Activated T-cell treated with anti-CD3 and anti-CD28 coated beads, Interleukin-2, amount 50 U/mL, for 4 hours (primary cell): ENCODE data around the gene SFMBT2. TPM values are rescaled to one million over a fixed set of nuclear protein-coding genes. Genes with fewer than 3 reads are reported as not detected.

Source experiments
- ATAC-seq, 2 donors: fragments of 200-7000 bp; cut with Tn5 transposase; one replicate each; pipeline ENCODE4 v1.10.0; 2021
- DNase-seq: peaks from one replicate; pipeline ENCODE4 v3.0.0-alpha.2; 2020
- H3K27me3 Mint-ChIP-seq: one replicate; pipeline ENCODE4 v1.8.0; 2021; ENCODE audit warnings: low read depth, mixed read lengths
- H3K36me3 Mint-ChIP-seq: one replicate; pipeline ENCODE4 v1.8.0; 2022; ENCODE audit warnings: mixed read lengths; ENCODE audit not compliant: insufficient read depth
- H3K4me1 Mint-ChIP-seq: one replicate; pipeline ENCODE4 v1.8.0; 2021; ENCODE audit warnings: low read depth, mixed read lengths
- H3K4me3 Mint-ChIP-seq: one replicate; pipeline ENCODE4 v1.8.0; 2021; ENCODE audit warnings: mild to moderate bottlenecking, moderate library complexity, mixed read lengths
- H3K9me3 Mint-ChIP-seq: one replicate; pipeline ENCODE4 v1.8.0; 2021; ENCODE audit warnings: mixed read lengths
- total RNA-seq, 3 donors: library from RNA; stranded (reverse); gene quantifications; one replicate each; pipeline ENCODE4 v1.2.1, GENCODE V29; 2021

The SFMBT2 gene
- total RNA-seq, 3 donors from 2014 or later, result 16.4 to 22.0 (median 20.6) TPM

DNA sequence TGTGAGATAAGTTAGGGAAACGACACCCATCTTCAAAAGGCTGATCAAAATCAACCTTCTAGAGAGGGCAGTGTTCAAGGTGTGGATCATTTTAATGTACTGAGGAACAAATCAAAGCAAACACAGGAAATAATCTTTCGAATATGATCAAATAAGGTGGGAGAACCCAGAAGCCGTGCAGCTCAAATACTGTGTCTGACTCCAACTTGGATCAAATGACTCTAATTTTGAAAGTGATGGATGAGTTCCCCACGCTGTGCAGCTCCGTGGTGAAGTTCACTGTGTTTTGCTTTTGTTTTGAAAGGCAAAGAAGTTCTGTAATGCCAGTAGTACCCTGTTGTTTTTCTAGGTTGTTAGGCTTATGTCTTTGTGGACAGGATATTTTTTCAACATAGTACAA is 250.9 kb downstream of the SFMBT2 start:
- Mint-ChIP-seq H3K4me1 (peaks cover 31% of the 10 kb centered on the region), H3K27me3 (no peaks in the 10 kb centered on the region), H3K9me3 (no peaks in the 10 kb centered on the region), H3K4me3 (no peak overlapping the region), H3K36me3 (peaks cover 46% of the 10 kb centered on the region)
- ATAC-seq (peak; percentile 41 to 80), DNase-seq (no peak)

DNA sequence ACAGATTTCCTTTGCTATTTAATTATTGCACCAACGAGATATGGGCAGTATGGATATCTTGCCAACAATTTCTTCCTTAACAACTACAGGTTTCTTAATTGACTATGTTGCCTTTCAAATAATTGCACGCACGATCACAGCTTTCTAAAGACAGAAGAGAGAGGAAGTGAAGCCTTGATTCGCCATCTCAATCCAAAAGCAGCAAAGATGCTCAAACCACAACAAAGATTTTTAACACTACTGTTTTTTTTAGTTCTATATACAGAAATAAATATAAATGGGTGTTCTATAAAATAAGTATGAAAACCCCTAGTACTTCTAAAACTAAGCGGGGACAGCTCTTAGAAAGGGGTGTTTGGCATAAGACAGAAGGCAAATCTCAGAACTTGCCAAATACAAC is 251.3 kb downstream of the SFMBT2 start:
- H3K4me1 Mint-ChIP-seq, result peaks cover 31% of the 10 kb centered on the region
- no peak for ATAC-seq
- no peaks in the 10 kb centered on the region for H3K27me3 Mint-ChIP-seq
- no peak for DNase-seq
- H3K36me3 Mint-ChIP-seq, result peaks cover 44% of the 10 kb centered on the region
- no peaks in the 10 kb centered on the region for H3K9me3 Mint-ChIP-seq
- H3K4me3 Mint-ChIP-seq, result no peak overlapping the region

DNA sequence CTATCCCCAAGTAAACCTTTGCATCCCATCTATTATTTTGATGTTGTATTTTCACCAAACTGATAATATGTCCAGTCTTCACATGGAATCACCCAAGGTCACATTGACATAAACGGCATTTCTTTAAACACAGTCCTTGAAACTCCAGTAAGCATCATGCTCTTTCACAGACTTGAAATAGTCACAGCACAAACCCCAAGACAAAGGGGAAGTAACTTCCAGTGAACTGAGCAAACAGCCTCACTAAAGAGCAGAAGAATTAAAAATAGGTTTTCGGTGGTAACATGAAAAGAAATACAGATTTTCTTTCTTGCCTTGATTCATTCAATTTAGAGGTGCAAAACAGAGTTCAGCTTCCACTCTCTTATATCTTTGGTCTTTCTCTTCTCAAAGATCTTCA is 253.7 kb downstream of the SFMBT2 start:
- Mint-ChIP-seq H3K4me1 (peaks cover 31% of the 10 kb centered on the region), H3K36me3 (peaks cover 30% of the 10 kb centered on the region)
- ATAC-seq, result no peak

DNA sequence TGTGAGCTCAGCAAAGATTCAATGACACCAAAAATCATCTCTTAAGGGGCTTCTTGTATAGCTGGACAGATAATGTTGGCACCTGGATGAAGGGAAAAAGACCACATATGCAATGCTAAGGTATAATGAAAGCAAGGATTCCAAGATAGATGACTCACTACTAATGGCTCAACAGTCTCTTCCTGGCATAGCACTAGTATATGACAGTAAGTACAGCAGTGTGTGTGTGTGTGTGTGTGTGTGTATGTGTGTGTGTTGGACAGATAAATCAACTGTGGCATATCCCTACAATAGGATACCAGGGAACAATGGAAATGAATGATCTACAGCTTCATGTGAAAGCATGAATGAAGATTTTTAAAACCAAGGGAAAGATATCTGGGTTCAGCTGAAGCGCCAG is 257.1 kb downstream of the SFMBT2 start:
- H3K9me3 Mint-ChIP-seq, result no peaks in the 10 kb centered on the region
- ATAC-seq, result no peak

More for the DNA sequence above, 253.7 kb downstream of the SFMBT2 start:
- Mint-ChIP-seq H3K9me3 (no peaks in the 10 kb centered on the region), H3K4me3 (no peak overlapping the region), H3K27me3 (no peaks in the 10 kb centered on the region)
- DNase-seq, result no peak

DNA sequence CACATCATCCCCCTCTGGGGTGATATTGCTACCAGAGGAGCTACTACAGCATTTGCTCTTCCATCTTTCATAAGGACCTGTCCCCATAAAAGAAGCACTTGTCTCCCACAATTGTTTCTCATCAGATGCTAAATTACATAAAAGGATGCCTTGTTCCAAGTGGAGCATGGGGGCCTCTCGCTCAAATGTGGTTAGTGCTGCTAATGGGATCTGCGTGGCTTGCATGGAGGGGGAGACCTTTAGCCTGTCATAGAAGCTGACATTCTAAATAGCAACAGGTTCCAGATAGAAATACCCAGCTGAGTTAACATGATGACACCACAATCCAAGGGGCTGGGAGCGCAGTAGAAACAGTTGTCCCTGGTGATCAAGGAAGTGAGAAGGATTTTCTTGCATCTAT is 257.9 kb downstream of the SFMBT2 start:
- H3K27me3 Mint-ChIP-seq, result peaks cover 8% of the 10 kb centered on the region
- no peaks in the 10 kb centered on the region for H3K9me3 Mint-ChIP-seq
- peaks cover 9% of the 10 kb centered on the region for H3K4me1 Mint-ChIP-seq
- no peak overlapping the region for H3K4me3 Mint-ChIP-seq
- peaks cover 9% of the 10 kb centered on the region for H3K36me3 Mint-ChIP-seq
- ATAC-seq (no peak), DNase-seq (no peak)

More for the DNA sequence above, 257.1 kb downstream of the SFMBT2 start:
- no peak overlapping the region for H3K4me3 Mint-ChIP-seq
- H3K27me3 Mint-ChIP-seq, result peaks cover 3% of the 10 kb centered on the region
- peaks cover 12% of the 10 kb centered on the region for H3K4me1 Mint-ChIP-seq
- no peak for DNase-seq
- H3K36me3 Mint-ChIP-seq, result peaks cover 9% of the 10 kb centered on the region

DNA sequence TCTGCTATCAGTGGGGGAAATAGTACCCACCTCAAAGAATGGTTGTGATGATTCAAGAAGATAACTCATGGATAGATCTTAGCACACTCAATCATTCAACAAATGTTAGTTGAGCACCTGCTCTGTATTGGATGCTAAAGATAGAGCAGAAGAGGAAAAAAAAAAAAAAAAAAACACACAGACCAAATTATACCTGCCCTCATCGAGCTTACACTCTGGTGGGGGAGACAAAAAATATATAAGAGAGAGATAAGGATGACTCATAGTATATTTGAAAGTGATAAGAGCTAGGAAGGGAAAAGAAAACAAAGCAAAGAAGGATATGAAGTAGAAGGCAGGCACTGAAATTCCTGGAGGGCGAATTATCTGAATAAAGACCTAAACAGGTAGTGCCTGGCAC is 258.5 kb downstream of the SFMBT2 start:
- peaks cover 6% of the 10 kb centered on the region for H3K36me3 Mint-ChIP-seq
- ATAC-seq (no peak), DNase-seq (no peak)
- H3K4me3 Mint-ChIP-seq, result no peak overlapping the region
- peaks cover 5% of the 10 kb centered on the region for H3K4me1 Mint-ChIP-seq
- peaks cover 8% of the 10 kb centered on the region for H3K27me3 Mint-ChIP-seq
- no peaks in the 10 kb centered on the region for H3K9me3 Mint-ChIP-seq

DNA sequence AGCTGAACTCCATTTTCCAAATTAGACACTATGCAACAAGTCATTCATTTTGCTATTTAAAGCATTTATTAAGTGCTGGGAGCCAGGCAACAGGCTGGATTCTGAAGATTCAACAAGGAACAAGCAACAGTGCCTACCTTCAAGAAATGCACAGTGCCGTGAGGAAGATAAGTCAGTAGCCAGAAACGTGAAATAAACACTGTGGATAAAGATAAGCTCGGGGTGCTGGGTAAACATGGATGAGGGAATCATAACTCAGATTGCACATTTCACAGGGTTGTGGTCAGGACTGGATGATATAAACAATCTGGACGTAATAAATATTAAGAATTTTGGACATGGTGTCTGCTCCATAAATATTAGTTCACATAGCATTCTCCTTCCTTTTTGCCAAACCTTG is 259.3 kb downstream of the SFMBT2 start:
- H3K9me3 Mint-ChIP-seq, result no peaks in the 10 kb centered on the region
- H3K27me3 Mint-ChIP-seq, result peaks cover 15% of the 10 kb centered on the region
- H3K4me1 Mint-ChIP-seq, result no peaks in the 10 kb centered on the region
- no peak overlapping the region for H3K4me3 Mint-ChIP-seq
- no peak for ATAC-seq
- H3K36me3 Mint-ChIP-seq, result peaks cover 2% of the 10 kb centered on the region
- DNase-seq, result no peak

DNA sequence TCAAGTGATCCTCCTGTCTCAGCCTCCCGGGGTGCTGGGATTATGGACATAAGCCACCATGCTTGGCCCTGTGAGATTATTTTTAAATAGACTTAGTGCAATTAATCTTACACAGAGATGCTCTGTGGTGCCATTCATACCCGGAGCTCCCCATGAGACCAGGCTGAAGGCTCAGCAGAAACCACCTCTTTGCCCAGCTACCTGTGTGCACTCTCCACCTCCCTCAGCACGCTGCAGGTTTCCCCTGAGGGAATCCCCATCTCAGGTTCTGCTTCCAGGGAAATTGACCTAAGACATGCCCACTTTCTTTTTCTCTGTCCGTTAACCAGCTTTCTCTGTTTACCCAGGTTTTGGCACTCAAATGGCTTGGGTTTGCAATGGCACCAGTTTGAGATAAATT is 260.5 kb downstream of the SFMBT2 start:
- ATAC-seq, result no peak
- Mint-ChIP-seq H3K9me3 (no peaks in the 10 kb centered on the region), H3K4me1 (no peaks in the 10 kb centered on the region), H3K36me3 (peaks cover 2% of the 10 kb centered on the region), H3K27me3 (peaks cover 16% of the 10 kb centered on the region), H3K4me3 (no peak overlapping the region)
- no peak for DNase-seq

DNA sequence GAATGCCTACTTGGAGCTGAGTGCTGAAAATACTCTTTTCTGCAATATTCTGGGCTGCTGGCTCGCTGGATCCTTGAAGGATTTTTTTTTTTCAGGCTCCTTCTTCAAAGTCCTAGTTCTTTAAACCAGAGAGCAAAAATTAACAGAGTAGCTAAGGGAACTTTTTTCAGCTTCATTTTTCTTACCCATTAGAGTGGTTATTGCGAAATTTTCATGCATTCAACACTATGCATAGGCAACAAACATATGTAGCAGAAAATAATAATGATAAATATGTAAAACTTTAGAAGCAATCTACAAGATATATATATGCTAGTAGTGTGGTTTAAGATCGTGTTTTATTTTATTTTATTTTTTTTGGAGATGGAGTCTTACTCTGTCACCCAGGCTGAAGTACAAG is 264.6 kb downstream of the SFMBT2 start:
- Mint-ChIP-seq H3K4me3 (no peak overlapping the region), H3K36me3 (no peaks in the 10 kb centered on the region), H3K9me3 (no peaks in the 10 kb centered on the region), H3K4me1 (no peaks in the 10 kb centered on the region), H3K27me3 (peaks cover 22% of the 10 kb centered on the region)
- DNase-seq, result no peak
- no peak for ATAC-seq

DNA sequence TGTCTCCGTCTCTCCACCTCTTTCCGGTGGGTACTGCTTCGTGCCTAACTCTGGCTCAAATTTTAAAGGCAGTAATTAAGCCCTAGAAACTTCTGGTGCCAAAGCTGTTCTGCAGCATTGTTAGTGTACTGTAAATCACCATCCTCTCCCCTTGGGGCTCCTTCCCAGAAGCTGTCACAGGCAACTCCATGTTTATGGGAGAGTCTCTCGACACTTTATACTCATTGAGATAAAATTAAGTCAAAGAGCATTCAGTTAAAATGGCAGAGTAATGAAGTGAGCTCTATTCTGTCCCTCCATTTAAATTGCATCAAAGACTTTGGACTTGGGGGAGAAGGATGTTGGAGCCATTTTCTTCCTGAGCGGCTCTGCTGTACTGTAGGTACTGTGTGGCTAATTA is 274.8 kb downstream of the SFMBT2 start:
- peaks cover 8% of the 10 kb centered on the region for H3K27me3 Mint-ChIP-seq
- H3K9me3 Mint-ChIP-seq, result no peaks in the 10 kb centered on the region
- ATAC-seq (no peak), DNase-seq (no peak)
- H3K36me3 Mint-ChIP-seq, result no peaks in the 10 kb centered on the region
- peaks cover 7% of the 10 kb centered on the region for H3K4me1 Mint-ChIP-seq
- no peak overlapping the region for H3K4me3 Mint-ChIP-seq

DNA sequence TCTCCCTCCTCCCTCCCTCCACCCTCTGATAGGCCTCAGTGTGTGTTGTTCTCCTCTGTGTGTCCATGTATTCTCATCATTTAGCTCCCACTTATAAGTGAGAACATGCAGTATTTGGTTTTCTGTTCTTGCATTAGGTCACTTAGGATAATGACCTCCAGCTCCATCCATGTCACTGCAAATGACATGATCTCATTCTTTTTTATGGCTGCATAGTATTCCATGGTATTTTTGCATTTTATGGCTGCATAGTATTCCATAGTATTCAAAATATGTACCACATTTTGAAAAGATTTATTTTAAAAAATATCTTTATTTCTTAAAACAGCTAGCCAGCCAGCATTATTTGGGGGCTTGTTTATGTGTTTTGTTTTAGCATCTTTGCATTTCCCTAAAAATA is 275.6 kb downstream of the SFMBT2 start:
- no peaks in the 10 kb centered on the region for H3K9me3 Mint-ChIP-seq
- H3K4me3 Mint-ChIP-seq, result no peak overlapping the region
- H3K27me3 Mint-ChIP-seq, result peaks cover 8% of the 10 kb centered on the region
- peaks cover 7% of the 10 kb centered on the region for H3K4me1 Mint-ChIP-seq
- ATAC-seq (no peak), DNase-seq (no peak)
- H3K36me3 Mint-ChIP-seq, result no peaks in the 10 kb centered on the region

DNA sequence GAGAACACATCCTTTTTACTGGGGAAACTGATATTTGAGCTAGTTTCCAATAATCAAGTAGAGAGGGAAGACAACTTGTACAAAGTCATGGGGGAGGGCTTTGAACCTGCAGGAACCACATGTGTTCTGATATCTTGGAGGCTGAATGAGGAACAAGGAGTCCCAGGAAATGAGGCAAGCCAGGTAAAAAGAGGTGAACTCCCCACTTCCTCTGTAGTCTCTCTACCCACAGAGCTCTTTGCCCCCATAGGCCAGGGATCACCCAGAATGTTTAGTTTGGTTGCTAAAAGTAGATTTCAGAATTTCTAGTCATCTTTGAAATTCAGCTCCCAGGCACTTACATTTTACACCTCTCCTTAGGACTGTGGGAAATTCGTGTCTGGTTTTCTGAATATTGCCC is 276.4 kb downstream of the SFMBT2 start:
- Mint-ChIP-seq H3K27me3 (peaks cover 8% of the 10 kb centered on the region), H3K4me3 (no peak overlapping the region), H3K4me1 (peaks cover 7% of the 10 kb centered on the region), H3K36me3 (no peaks in the 10 kb centered on the region), H3K9me3 (no peaks in the 10 kb centered on the region)
- DNase-seq, result no peak
- no peak for ATAC-seq

DNA sequence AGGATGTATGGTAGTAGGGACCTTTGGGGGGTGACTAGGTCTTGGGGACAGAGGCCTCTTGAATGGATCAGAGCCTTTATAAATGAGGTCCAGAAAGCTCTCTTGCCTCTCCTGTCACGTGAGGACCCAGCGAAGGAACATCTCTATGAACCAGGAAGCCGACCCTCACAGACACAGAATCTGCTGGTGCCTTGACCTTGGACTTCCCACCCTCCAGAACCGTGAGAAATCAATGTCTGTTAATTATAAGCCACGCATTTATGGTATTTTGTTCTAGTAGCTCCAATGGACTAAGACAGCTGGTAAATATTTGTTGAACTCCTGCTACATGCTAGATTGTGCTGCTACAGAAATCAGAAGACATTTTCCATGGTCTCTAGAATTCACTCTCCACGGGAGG is 276.9 kb downstream of the SFMBT2 start:
- DNase-seq, result no peak
- no peaks in the 10 kb centered on the region for H3K36me3 Mint-ChIP-seq
- no peaks in the 10 kb centered on the region for H3K9me3 Mint-ChIP-seq
- no peak overlapping the region for H3K4me3 Mint-ChIP-seq
- peaks cover 7% of the 10 kb centered on the region for H3K4me1 Mint-ChIP-seq
- peaks cover 8% of the 10 kb centered on the region for H3K27me3 Mint-ChIP-seq
- no peak for ATAC-seq

DNA sequence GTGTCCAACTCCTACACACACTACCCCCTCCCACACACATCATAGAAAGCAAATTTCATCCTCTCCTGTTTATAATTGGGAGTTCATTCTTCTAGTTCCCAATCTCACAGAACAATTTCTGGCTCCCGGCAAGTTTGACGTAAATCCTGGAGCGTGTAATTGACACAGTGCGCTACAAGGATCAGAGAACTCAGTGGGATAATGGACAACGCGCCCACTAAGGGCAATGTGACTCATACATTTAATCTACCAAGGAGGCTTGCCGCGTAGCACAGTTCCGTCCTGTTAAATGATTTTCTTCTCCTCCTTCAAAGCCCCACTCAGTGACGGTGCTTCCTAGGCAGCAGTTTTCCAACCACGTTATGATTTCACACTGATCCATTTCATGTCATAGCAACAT is 277.6 kb downstream of the SFMBT2 start:
- DNase-seq (no peak), ATAC-seq (no peak)
- Mint-ChIP-seq H3K9me3 (no peaks in the 10 kb centered on the region), H3K36me3 (no peaks in the 10 kb centered on the region), H3K27me3 (peaks cover 8% of the 10 kb centered on the region), H3K4me1 (peaks cover 7% of the 10 kb centered on the region), H3K4me3 (no peak overlapping the region)

DNA sequence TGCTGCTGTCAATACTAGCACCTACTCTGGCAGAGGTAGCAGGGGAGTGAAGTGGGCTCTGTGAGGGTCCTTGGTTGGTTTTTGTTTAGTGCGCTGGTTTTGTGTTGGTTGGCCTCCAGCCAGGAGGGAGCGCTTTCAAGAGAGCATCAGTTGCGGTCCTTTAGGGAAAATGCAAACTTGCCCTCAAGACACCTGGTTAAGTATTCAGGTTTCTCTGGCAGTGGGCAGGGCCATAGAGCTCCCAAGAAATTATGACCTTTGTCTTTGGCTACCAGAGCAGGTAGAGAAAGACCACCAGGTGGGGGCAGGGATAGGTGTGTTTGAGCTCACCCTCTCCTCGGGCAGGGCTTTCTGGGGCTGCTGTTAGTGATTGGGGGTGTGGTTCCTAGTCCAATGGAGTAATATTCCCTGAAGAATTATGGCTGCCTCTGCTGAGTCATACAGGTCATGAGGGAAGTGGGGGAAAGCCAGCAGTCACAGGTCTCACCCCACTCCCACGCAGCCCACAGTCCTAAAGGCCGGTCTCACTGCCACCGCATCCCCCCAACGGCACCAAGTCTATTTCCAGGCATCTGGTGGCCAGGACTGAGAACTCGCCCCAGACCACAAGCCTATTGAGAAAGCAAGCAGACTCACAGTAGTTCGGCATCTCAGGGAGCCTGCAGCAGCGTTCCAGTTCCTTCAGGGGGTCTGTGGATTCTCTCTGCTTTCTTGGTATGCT is 280.5 kb downstream of the SFMBT2 start:
- no peaks in the 10 kb centered on the region for H3K9me3 Mint-ChIP-seq
- ATAC-seq (no peak), DNase-seq (no peak)
- H3K4me3 Mint-ChIP-seq, result no peak overlapping the region
- H3K36me3 Mint-ChIP-seq, result no peaks in the 10 kb centered on the region
- peaks cover 7% of the 10 kb centered on the region for H3K4me1 Mint-ChIP-seq
- no peaks in the 10 kb centered on the region for H3K27me3 Mint-ChIP-seq
